Measurements from ENCODE around the gene PTPRM.

DNA sequence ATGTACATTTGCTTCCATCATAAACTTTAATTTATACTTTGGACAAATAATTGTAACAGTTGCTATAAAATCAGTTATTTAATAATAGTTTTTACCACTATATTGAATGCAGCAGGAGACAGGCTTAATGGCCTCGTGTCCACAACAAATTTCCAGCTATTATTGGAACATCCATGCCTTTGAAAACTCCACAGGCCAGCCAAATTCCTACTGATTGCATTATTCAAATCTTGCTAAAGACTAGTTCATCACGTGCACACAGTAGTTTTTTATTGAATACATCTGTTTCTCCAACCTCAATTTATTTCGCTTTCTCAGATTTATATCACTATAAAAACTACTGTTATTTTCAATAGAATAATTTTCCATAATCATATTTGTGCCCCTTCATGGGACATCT lies 18.4 kb upstream of the PTPRM start:
- TF ChIP-seq, protein P1, sequence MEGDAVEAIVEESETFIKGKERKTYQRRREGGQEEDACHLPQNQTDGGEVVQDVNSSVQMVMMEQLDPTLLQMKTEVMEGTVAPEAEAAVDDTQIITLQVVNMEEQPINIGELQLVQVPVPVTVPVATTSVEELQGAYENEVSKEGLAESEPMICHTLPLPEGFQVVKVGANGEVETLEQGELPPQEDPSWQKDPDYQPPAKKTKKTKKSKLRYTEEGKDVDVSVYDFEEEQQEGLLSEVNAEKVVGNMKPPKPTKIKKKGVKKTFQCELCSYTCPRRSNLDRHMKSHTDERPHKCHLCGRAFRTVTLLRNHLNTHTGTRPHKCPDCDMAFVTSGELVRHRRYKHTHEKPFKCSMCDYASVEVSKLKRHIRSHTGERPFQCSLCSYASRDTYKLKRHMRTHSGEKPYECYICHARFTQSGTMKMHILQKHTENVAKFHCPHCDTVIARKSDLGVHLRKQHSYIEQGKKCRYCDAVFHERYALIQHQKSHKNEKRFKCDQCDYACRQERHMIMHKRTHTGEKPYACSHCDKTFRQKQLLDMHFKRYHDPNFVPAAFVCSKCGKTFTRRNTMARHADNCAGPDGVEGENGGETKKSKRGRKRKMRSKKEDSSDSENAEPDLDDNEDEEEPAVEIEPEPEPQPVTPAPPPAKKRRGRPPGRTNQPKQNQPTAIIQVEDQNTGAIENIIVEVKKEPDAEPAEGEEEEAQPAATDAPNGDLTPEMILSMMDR (IDR thresholded peaks at IDR 0.05), result no peak
- TF ChIP-seq EZH2 (IDR thresholded peaks at IDR 0.05), result no peak
- TF ChIP-seq EZH2phosphoT487 (IDR thresholded peaks at IDR 0.05), result no peak

All from neural progenitor cell (in vitro differentiated cells).